ENCODE measurements around the gene PTPN5.

DNA sequence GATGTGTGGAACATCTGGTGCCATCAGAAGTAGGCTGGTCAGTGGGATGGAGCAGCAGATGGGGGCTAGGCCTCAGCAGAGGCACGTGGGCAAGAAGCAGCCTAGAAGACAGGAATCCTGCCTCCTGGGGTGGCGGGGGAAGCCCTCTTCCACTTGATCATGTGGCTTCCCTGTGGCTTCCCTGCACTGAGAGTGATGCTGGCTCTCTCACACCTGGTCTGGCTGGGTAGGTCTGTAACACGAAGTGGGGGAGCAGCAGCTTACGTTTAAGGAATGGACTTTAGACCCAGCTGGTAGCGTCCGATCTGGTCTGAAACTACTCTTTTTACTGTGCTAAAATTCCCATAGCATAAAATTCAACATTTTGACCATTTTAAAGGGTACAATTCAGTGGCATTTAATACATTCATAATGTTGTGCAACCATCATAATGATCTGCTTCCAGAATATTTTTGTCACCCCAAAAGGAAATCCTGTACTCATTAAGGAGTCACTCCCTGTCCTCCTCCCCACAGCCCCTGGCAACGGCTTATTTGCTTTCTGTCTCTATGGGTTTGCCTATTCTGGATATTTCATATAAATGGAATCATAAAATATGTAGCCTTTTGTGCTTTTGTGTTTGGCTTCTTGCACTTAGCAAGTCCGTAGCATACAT is 21.7 kb downstream of the PTPN5 start:
- TF ChIP-seq, protein P1, sequence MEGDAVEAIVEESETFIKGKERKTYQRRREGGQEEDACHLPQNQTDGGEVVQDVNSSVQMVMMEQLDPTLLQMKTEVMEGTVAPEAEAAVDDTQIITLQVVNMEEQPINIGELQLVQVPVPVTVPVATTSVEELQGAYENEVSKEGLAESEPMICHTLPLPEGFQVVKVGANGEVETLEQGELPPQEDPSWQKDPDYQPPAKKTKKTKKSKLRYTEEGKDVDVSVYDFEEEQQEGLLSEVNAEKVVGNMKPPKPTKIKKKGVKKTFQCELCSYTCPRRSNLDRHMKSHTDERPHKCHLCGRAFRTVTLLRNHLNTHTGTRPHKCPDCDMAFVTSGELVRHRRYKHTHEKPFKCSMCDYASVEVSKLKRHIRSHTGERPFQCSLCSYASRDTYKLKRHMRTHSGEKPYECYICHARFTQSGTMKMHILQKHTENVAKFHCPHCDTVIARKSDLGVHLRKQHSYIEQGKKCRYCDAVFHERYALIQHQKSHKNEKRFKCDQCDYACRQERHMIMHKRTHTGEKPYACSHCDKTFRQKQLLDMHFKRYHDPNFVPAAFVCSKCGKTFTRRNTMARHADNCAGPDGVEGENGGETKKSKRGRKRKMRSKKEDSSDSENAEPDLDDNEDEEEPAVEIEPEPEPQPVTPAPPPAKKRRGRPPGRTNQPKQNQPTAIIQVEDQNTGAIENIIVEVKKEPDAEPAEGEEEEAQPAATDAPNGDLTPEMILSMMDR (conservative IDR thresholded peaks at IDR 0.05), result no peak
- TF ChIP-seq EZH2 (IDR thresholded peaks at IDR 0.05; ENCODE audit: low read depth), result no peak

All from PC-9 (cell line).